GM19035 (cell line): ENCODE measurements around the gene AVL9.

Experiments used
- ATAC-seq: cut with Tn5 transposase; IDR thresholded peaks from one replicate; pipeline ENCODE4 v1.9.1; 2021; ENCODE audit not compliant: unreplicated experiment

Gene AVL9

GRCh38 chr7:32532716-32533115 is 37.4 kb downstream of the AVL9 start:
- ATAC-seq: no peak

- no peak for ATAC-seq
These were observed 38.2 kb downstream of the AVL9 start for GRCh38 chr7:32533276-32534029.

- ATAC-seq: no peak
These were observed 39.9 kb downstream of the AVL9 start for GRCh38 chr7:32535162-32535702.

GRCh38 chr7:32536016-32536415 is 40.7 kb downstream of the AVL9 start:
- no peak for ATAC-seq

- no peak for ATAC-seq
These were observed 41.3 kb downstream of the AVL9 start for GRCh38 chr7:32536585-32536984.

GRCh38 chr7:32537760-32538159 is 42.5 kb downstream of the AVL9 start:
- ATAC-seq: no peak

GRCh38 chr7:32539366-32539765 is 44.1 kb downstream of the AVL9 start:
- no peak for ATAC-seq

GRCh38 chr7:32539919-32540531 is 44.7 kb downstream of the AVL9 start:
- no peak for ATAC-seq

- no peak for ATAC-seq
These were observed 47.3 kb downstream of the AVL9 start for GRCh38 chr7:32542595-32542994.

GRCh38 chr7:32559480-32559879 is 64.2 kb downstream of the AVL9 start:
- no peak for ATAC-seq

GRCh38 chr7:32560075-32560474 is 64.8 kb downstream of the AVL9 start:
- ATAC-seq: no peak

GRCh38 chr7:32561613-32562012 is 66.3 kb downstream of the AVL9 start:
- no peak for ATAC-seq

GRCh38 chr7:32564542-32564941 is 69.3 kb downstream of the AVL9 start:
- no peak for ATAC-seq

GRCh38 chr7:32569388-32570289 is 74.3 kb downstream of the AVL9 start:
- ATAC-seq: no peak

GRCh38 chr7:32573110-32573687 is 77.9 kb downstream of the AVL9 start:
- no peak for ATAC-seq

GRCh38 chr7:32574626-32575025 is 79.3 kb downstream of the AVL9 start:
- no peak for ATAC-seq

GRCh38 chr7:32577421-32577820 is 82.1 kb downstream of the AVL9 start:
- ATAC-seq: no peak

GRCh38 chr7:32579776-32580175 is 84.5 kb downstream of the AVL9 start:
- ATAC-seq: no peak

- ATAC-seq: no peak
These were observed 85.4 kb downstream of the AVL9 start for GRCh38 chr7:32580646-32581045.

- no peak for ATAC-seq
These were observed 86.7 kb downstream of the AVL9 start for GRCh38 chr7:32582036-32582435.

- ATAC-seq: no peak
These were observed 88.5 kb downstream of the AVL9 start for GRCh38 chr7:32583791-32584190.
